GM19328 (cell line): ENCODE measurements around the gene BACH2.
"Not testable (repeated sequence)": the region's sequence is repeated elsewhere in the genome, so short reads cannot be mapped to it uniquely, and the experiment has no call there.

Experiments
- ATAC-seq: cut with Tn5 transposase; IDR thresholded peaks from one replicate; pipeline ENCODE4 v1.9.1; 2021; ENCODE audit warnings: mild to moderate bottlenecking, moderate library complexity; ENCODE audit not compliant: unreplicated experiment

Gene BACH2

DNA sequence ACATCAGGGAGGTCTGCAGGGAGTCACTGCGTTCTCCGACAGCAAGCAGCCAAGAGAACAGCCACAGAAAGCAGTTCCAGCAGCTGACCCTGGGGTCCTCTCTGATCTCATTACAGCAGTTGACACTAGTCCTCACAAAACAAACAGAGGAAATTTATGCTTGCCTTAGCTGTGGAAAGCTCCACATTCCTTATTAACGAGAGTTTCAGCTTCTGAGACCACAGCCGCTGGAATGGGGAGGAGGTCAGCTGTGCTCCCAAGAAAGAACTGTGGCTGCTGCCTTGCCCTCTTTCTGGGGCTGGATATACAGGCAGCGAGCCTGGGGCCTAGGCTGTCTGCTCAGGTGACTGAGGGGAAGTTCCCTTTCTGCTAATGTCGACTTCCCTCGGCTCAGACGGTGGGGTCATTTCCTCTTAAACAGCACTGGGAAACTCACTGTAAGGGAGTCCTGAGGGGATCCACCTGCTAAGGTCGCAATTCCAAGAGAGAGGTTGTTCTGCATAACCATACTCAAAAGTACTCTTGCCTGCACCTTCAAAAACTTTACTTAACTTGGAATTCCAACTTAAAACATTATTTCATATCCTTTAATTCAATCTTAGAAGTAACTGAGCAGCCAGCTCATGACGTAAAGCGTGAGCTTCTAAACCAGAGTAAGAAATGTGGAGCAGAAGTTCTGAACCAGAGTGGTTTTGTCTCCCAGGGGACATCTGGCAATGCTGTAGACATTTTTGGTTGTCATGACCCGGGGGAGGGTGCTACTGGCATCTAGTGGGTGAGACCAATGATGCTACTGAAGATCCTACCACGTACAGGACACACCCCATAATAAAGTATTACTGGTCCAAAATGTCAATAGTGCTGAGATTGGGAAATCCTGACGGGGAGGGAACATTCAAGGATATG, 80.3 kb downstream of the BACH2 start:
- ATAC-seq = peak; percentile 59

DNA sequence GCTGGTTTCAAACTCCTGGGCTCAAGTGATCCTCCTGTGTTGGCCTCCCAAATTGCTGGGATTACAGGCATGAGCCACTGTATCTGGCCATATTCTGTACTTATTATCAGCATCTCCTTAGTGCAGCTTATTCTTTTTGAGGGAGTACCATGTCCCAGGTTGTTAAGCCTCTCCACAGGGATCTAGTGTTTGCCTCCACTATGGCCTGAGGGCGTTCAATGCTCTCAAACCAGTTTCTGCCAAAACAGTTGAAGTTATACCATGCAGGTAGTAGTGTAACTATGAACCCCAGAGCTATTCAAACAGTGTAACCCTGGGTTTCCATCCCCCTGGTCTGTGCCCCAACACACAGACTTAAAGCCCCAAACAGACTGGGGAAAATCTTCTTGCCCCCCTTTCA, 81.7 kb downstream of the BACH2 start:
- no peak for ATAC-seq

DNA sequence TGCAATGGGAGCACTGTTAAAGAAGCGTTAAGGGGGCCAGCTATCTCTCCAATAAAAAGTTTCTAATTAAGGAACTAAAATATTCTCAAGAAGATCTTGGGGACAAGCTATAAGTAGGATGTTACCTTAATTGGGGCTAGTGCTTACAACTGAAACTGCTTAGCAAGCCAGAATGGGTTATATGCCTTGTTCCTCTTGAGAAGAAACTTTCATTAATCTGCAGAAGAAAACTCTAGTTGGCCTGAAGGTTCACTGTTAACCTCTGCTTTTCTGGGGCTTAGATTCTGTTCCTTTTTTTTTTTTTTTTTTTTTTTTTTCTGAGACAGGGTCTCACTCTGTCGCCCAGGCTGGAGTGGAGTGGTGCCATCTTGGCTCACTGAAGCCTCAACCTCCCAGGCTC, 82.2 kb downstream of the BACH2 start:
- ATAC-seq = no peak

DNA sequence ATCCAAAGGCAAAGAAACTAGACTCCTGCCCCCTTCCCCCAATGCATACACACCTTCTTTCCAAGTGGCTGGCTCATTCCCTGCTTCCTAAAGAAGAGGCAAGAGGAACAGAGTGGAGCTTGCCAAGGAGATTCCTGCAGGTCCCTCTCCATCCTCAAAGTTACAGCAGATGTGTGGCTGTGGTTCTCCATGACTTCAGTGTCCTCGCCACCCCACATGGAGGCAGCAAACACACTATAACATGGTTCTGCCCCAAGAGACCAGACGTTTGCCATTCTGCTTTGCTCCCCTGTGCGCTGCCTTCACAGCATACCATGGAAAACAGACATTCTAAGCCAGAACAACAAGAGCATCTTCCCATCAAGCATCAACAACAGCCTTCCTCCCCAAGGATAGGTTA, 84.4 kb downstream of the BACH2 start:
- no peak for ATAC-seq

DNA sequence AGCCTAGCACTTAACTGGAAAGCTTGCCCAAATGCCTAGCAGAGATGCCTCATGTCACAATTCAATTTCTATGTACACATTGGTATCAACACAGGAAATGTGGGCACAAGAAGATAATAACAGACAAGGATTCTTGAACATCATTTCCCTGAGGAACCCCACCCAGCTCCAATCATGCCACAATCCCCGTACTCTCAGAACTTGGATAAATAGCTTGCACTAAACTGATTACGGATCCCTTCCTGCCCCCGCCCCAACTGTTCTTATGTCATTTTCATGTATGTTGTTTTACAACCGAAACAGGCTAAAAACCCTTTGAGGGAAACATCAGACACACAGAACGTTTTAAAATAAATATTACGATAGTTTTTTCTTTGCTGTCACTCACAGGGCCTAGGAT, 87.1 kb downstream of the BACH2 start:
- ATAC-seq = no peak

DNA sequence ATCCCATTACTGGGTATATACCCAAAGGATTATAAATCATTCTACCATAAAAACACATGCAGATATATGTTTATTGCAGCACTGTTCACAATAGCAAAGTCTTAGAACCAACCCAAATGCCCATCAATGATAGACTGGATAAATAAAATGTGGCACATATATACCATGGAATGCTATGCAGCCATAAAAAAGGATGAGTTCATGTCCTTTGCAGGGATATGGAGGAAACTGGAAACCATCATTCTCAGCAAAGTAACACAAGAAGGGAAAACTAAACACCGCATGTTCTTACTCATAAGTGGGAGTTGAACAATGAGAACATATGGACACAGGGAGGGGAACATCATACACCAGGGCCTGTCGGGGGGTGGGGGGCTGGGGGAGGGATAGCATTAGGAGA, 88.0 kb downstream of the BACH2 start:
- not testable (repeated sequence) for ATAC-seq

DNA sequence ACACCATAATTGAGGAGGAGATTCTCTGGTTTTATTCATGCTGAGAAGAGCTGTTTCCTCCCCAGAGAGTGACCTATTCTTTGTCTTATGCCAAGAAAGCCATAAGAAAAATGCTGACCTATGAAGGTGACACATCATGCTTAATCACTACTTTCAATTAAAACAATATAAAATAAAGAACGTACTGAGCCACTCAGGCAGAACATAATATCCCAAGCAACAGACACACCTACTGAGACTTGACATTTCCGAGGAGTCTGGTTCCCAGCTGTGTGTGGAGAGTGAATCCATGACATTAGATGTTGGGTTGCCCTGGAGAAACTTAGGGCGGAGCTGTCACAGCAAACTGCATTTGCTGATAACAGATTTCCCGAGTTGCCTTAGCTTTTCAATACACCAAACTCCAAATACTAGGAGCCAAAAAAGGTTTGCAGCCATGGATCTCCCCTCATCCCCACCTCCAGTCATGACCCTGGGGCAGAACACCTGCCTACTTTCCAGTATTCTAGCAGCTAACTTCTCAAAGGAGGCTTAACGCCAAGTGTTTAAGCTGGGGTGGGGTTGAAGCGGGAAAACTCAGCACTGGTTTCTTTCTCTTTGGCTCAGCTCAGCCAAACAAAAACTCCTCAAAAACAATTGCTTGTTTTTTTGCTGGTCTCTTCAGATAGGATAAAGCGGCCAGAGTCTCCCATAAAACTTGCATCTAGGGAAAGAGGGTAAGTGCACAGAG, 92.2 kb downstream of the BACH2 start:
- no peak for ATAC-seq

DNA sequence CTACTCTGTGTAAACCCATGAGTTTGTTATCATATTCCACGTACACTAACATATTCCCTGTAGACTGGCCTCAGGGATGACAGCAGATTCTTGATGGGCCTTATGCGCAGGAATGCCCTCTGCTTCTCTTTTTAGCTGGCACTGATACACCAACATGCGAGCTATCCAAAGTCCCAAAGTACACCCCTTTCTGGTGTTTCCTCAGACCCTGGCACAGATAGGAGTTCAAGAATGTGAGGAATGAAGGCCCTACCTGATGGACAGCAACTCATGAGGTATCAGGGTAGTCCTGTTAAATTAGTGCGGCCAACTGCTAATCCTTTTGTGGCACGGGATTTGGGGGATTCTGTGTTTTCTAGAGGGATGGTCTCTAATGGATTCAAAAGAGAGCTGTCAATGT, 93.0 kb downstream of the BACH2 start:
- no peak for ATAC-seq

DNA sequence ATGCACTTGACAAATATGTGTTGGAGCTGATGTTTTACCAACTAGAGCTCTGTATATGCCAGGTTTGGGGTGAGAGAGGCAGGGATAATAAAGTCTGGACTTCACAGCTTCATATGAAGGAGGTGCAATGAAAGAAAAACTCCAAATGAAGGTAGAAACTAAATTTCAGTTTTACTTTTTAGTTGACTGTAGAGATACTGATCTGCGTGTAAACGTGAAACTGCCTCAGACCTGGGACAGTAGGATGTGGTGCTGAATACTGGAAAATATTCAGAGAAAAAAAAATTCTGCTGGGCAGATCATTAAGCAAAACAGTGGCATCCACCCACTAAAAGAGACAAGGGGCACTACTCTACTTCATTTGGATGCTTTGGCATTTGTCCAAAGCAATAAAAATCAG, 94.5 kb downstream of the BACH2 start:
- ATAC-seq = no peak

DNA sequence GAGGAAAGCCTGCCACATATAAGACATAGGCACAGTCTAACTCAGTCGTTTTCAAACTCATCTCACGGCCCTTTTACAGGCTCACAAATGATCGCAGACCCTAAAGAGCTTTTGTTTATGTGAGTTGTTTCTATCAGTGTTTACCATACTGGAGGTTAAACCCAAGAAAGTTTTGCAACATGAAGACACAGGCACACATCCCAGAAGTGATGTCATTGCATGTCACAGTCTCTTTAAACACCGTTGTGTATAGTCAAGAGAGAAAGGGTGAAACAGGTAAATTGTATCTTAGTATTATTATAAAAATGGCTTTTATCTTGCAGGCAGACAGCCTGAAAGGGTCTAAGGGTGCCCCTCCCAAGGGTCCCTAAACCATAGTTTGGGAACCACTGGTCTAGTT, 96.7 kb downstream of the BACH2 start:
- no peak for ATAC-seq

DNA sequence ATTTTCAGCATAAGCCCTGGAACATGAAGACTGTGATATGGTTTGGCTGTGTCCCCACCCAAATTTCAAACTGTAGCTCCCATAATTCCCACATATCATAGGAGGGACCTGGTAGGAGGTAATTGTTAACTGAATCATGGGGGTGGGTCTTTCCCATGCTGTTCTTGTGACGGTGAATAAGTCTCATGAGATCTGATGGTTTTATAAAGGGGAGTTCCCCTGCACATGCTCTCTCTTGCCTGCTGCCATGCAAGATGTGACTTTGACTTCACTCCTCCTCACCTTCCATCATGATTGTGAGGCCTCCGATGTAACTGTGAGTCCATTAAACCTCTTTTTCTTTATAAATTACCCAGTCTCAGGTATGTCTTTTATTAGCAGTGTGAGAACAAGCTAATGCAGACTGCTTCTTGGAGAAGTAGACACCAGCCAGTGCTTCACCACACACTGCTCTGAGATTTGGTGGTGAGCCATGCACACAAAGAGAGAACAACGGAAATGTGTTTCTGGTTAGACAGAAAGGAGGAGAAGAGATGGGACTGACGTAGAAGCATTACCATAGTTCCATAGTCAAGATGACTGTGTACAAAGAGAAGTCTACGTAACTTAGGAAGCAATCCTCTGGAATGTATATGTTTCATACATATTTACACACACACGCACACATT, 97.8 kb downstream of the BACH2 start:
- ATAC-seq = no peak

DNA sequence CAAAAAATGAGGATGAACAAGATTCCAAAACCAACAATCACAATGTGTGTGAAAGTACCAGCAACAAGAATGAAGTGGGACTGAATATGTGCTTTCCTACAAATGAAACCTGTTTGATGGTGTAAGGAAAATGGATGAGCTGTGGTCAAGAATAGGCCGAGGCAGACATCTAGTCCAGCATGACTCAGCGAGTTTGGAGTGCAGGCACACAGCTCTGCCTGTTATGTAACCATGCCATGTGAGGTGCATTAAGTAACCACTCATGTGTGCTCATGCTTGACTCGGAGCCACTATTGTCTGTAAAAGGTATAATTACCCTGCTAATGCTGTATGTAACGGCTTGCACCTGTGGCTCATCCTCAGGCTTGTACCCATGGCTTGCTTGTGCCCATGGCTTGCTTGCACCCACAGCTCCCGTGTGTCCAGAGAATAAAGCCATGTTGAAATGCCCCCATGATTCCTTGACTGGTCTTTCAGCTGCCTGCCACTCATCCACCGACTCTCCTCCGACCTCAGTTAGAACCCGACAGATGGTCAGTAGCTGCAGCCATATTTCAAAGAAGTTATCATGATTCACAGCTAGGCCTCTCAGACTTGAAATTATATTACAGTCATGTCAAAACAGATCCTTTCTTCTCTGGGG, 98.7 kb downstream of the BACH2 start:
- ATAC-seq = no peak

DNA sequence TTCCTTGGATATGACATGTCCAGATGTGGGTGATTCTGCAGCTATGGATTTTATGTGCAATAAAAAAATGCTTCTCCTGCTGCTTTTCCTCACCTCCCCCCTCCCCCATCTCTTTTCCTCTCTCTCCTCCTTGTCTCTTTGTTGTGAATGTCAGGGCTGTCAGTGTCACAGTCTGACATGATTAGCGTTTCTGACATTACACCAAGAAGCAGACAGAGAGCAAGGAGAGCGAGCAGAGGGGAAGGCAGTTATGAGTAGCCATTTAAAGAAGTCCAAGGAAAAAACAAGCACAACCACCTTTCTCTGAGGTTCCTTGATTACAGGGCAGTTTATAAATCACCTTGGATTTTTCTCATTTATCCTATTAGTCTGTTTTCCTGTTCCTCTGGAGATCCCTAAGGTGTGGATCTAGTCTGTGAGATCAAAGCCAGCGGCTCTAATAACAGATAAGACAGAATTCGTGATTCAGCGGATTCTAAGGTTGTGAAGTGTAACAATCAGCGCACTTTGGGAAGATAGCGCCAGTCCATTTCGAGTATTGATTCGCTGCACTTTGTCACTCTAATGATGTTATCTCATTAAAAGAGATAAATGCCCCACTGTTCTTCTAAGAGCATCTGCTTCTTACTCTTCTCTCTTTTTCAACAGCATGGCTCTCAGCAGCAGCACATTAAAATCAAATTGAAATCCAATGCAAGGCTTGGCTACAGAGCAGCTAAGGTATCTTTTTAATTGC, 101.4 kb downstream of the BACH2 start:
- ATAC-seq = no peak

DNA sequence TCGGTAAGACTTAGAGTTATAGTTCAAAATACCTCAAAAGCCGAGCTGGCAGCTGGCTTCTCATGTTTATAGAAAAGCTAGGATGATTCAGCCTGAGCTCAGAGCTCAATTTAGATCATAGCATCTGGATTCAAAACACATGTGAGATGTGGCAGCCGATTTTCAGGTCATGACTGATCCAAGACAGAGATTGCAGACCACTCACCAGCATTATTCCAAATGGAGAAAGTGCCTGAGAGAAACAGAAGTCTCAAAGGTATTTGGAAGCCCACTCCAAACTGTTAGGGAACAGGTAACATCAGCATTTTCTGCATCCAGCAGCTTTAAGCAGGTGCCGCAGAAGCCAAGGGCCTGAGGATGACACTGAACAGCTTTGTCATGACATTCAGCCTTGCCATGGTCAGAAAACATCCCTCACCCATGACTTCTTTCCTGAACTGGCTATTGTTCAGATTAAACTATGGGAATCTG, 102.2 kb downstream of the BACH2 start:
- ATAC-seq = no peak

DNA sequence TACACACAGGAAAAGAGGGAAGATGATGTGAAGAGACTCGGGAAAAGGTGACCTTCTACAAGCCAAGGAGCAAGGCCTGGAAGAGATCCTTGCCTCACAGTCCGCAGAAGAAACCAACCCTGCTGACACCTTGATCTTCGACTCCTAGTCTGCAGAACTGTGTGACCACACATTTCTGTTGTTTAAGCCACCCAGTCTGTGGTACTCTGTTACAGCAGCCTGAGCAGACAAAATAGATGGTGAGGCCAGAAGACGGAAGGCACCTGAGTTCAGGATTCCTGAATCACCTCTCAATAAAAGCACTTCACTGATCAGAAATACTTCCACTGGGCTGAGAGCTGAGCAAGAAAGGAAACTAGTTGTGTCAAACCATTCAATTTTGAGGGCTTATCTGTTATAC, 103.3 kb downstream of the BACH2 start:
- no peak for ATAC-seq

DNA sequence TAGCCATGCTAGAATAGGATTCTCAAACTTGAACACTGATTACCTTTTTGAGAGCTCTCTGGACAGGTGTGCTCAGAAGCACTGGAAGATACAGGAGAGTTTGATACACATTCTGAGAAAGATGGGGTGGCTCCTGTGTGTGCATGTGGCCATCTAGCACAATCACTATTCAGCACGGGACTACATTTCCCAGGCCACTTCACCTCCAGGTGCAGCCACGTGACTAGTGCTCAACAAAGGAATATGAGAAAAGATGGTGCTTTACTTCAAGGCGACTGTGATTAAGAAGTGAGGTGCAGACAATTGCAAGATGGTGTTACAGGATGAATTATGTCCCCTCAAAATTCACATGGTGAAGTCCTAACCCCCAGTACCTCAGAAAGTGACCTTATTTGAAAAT, 103.8 kb downstream of the BACH2 start:
- no peak for ATAC-seq

DNA sequence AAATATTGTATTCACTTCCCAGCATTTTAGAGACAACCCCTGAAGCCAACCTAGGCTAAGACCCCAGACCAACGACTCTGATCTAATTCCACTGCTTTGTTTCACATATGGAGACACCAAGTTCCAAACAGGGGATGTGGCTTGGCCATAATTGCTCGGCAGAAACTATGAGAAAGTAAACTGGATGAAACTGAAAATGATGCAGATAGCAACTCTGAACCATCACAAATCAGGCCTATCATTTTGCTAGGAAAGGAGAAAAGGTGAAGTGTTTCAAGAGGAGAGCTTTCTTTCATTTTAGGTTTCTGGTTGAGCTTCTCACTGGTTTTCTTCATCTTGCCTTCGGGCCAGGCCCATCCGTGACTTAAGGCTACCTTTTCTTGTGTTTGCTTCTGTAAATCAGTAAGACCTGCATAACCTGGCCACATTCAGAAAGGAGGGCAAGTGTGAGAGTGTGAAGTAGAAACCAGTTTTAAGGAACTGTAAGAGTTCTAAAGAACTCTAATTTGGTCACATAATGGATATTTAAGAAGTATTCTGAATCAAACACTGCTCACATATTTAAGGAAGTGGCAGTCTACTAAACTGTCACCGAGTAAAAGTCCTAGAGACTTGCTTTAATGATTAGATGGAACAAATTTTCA, 105.8 kb downstream of the BACH2 start:
- ATAC-seq = no peak

DNA sequence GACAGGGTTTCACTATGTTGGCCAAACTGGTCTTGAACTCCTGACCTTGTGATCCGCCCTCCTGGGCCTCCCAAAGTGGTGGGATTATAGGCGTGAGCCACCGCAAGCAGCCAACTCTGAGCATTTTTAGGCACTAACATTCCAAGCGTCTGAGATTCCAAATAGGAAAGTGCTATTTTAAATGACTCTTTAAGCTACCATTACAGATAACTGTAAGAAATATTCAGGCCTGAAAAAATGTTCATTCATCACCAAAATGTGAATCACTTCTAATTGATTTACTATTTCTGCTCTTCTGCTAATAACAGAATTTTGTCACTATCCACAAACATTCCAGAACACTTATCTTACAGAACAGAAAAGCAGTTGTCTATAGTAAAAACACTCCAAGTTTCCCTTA, 106.5 kb downstream of the BACH2 start:
- no peak for ATAC-seq

DNA sequence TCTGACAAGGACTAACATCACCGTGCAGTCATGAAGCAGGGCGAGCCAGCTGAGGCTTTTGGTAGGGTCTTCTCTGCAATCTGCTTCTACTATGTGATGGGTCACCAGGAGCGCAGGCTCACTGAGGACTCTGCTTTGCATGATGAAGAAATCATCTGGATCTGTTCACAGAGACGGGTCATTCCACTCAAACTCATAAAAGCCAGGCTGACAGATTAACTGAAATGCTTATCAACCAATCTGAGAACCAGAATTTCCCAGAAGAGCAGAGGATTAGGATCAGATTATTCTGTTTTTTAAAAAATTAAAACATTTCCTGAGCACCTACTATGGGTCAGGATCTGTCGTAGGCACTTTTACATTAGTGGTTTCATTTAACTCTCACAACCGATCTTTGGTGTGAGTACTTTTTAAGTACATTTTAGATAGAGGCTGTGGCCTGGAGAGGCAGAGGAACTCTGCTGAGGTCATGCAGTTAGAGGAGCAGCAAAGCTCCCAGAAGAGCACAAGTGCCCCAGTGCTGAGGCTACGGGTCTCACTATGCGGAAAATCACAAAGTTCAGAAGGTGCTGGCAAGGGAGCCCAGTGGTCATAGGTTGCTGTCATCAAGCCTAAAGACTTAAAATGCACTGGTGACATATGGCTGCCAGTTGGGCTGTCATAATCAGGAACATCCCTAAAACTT, 109.1 kb downstream of the BACH2 start:
- ATAC-seq = no peak
